ENCODE data around the gene ADIG.

Gene ADIG

DNA sequence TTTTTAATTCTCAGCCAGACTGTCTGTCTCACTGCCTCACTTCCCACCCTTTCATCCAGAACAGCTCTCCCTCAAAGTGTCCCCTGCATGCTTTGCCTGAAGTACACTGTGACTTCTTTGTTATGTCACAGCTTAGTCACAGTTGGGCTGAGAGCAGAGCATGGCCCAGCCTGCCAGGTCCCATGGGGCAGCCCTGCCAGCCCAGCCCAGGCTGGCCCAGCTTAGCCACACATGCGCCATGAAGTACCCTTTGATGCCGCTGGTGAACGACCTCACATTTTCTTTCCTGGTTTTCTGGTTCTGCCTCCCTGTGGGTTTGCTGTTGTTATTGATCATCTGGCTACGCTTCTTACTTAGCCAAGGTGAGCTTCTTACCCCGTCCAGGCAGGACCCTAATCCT is at the start of gene ADIG:
ADIG (plus strand) TSS at position 185 of the 400 bp plus-strand sequence; CDS start at position 239, 54 bp downstream.
- no peak for DNase-seq

DNA sequence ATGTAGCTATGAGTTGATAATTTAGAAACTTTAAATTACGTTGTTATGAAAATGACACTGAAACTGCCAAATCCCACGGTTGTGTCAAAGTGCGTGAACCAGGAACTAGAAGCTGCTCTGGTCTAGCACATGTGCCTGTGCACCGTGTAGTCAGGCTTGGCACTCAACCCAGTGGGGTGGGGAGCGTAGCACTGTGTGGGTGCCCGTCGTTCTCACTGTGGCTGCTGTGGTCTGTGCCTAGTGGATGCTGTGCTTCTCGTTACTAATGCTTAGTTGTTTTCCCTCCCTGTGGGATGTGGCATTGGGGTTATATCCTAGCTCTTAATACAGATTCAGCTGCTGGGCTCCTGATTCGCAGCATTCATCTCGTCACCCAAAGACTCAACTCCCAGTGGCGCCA is 46.2 kb upstream of the ADIG start:
- no peak for DNase-seq

DNA sequence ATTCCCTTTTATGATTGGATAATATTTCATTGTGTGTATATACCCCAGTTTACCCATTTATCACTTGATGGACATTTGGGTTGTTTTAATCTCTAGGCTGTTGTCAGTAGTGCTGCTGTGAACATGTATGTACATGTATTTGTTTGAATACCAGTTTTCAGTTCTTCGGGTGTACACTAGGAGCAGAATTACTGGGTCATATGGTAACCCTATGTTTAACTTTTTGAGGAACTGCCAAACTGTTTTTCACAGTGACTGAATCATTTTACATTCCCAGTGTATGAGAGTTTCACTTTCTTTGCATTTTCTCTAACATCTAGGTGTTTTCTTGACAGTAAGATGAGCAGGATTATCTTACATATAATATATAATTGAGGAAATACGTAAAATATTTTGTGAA is 44.7 kb upstream of the ADIG start:
- no peak for DNase-seq

DNA sequence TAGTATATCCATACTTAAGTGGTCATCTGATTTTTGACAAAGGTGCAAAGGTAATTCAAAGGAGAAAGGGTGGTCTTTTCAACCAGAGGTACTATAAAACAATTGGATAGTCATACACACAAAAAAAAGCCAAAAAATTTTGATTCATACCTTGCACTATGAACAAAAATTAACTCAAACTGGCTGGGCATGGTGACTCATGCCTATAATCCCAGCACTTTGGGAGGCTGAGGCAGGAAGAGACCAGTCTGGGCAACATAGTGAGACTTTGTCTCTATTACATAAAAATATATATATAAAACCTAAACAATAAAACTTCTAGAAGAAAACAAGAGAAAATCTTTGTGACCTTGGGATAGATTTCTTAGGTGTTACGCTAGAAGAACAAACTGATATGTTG is 43.8 kb upstream of the ADIG start:
- DNase-seq = no peak

DNA sequence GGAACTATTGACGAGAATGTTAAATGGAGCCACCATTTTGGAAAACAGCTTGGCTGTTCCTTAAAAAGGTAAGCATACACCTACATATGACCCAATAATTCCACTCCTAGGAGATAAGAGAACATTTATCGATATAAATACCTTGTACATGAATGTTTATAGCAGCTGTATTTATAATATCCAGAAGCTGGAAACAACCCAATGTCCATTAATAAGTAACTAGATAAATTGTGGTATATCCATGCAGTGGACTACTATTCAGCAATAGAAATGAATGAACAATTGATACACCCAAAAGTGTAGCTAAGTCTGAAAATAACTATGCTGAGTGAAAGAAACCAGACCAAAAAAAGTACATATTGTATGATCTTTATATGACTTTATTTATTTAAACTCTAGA is 42.2 kb upstream of the ADIG start:
- DNase-seq = no peak

DNA sequence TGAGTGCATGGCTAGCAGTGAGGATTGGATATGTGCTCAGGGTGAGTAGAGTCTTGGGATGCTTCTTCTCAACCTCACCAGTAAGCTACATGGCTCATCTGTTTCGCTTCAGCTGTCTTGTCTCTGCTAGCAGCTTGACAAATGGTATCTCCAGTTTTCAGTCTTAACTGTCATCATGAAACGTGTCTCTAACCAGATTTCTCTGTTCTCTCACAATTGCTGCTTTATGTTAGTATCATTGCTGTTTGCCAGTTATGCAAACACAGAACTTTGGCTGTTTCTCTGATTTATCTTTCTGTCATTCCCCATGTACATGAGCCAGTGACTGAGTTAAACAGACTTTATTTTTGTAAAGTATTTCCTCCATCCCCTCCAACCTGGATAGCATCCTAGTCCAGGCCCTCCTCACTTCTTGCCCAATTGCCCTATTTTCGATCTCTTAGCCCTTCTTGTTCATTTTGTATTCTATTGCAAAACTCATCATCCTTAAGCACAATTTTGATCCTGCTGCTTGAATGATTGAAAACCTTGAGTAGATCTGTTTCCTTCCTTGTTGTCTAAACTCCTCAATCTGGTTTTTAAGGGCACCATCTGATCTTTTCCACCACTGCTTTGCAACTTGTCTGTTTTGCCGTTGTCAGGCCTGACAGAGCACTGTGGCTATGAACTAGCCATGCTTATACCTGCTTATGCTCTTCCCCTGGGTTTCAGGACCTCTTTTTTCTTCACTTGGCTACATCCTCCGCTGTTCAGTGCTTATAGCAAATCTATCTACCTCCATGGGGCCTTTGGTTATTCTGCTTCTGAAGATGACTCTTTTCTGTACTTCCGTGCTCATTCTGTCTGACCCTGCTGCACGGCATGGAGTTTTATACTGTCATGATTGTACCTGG is 37.7 kb upstream of the ADIG start:
- DNase-seq = no peak

DNA sequence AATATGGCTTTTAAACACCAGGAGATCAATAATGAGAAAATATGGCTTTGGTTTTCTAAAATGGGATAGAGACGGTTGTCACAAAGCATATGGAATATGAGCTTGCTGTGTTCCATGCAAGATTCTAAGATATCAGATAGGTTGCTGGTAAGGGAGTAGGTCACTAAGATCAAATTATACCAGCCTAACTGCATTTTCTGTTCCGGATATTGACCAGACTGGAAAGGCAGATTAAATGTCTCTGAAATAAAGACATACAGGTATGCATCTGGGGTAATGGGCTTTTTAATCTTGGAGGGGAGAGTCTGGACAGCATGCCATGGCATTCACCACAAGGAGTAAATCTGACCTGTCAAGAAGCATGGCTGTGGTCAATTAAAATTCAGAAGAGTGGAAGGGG is 35.2 kb upstream of the ADIG start:
- DNase-seq = no peak

DNA sequence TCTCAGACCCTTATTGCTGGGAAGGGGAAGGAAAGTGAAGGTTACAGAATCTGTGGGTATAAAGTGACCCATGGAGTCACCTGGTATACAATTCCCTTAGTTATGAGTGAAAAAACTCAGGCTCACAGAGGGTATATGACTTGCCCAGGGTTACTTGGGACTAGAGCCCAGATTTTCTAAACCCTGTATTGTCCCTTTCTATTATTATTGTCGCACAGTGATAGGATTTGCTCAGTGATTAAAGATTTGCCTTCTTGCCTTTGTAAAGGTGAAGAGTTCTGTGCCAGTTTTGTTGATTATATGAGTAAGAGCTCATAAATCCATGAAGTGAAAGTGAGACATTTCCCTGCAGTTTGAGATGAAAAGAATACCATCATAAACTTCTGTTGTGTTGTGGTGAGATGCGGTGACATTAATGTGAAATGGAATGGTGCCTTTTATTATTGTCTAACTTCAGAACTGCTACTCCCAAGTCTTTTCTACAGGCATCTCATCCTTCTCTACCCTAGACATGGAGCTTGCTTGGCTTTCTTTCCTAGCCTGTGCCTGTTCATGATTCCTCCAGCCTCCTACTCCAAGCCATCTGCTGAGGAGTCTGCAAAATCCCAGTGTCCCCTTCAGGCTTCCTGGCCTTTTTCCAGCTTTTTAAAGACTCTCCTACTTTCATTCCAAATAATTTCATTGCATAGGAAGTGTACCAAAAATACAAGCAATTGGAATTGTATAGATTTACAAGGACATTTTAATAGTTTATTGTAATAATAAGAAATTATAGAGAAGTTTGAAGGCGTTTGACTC is 33.5 kb upstream of the ADIG start:
- DNase-seq = no peak

DNA sequence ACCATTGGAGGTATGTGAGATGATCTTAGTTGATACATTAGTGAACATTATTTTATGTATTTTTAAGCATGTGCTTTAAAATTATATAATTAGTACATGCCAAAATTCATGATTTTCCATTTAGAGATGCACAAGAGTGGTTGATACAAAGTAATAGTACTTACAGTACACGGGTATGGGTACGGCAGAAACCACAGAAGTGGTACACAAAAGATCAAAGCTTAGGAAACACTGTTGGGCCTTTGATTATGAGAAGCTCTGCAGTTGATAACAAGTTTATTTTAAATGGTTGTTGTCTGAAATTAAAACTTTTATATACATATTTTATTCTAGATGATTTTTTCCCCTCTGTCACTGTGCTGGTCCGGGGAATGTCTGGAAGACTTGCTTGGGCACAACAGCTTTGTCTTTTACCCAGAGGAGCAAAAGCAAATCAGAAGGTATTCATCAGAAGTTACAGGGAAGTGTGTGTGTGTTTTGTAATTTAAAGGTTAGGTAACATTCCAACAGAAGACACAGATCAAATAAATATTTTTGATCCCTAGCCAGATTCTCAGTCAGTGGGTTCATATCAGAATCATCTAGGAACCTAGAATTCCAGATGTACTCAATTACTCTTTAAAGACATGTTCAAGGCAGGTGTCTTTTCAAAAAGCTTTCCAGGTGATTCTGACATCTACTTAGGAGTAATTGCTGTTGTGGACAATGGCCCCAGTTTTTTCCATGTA is 32.5 kb upstream of the ADIG start:
- no peak for DNase-seq

DNA sequence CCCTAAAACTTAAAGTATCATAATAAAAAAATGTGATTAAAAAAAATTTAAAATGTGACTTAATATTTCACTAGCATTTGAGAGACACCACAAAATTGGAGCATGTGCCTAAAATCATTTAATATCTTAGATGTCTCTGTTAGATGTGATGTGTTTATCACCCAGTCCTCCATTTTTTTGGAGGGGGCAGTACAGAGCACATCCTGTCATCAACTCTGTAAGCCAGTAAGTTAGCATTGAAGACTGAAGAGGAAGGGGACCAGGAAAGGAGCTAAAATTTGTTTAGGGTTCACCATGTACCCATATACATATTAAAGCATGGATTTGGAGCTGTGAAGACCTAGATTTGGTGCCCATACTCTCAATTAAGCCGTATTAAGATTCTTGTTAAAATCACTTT is 30.7 kb upstream of the ADIG start:
- no peak for DNase-seq

DNA sequence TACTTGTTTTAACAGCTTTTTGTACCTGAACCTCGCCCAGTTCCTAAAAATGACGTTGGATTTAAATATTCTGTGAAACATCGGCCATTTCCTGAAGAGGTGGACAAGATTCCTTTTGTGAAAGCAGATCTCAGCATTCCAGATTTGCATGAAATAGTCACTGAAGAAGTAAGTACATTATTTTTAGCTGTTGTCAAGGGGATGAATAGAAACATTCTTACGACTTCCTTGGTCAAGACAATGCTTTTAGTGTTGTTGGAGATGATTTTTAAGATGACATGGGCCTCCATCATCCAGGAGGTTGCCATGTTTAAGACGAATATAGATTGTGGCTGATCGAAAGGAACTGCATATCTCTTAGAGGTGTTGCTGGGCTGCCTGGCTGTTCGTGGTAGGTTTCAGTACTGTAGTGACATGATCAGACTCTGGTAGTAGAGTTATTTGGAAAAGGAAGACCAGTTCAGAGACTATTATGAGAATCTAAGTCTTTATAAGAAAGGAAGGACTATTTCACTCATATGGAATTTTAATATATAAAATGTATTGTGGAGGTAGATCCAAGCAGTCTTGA is 29.9 kb upstream of the ADIG start:
- no peak for DNase-seq

DNA sequence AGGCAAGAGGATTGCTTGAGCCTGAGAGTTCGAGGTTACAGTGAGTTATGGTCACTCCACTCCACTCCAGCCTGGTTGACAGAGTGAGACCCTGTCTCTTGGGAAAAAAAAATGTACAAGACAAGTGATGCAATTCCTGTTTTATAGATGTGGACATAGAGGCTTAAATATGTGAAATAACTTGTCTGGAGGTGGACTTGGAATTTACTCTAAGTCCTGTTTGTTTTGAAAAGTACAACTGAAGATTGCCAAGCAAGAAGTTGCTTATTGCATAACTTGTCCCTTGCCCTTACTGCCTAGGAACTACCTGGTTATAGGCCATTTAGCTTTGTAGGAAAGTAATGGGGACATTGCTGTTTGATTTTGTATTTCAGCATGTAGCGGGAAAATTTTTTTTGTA is 26.0 kb upstream of the ADIG start:
- DNase-seq = no peak

DNA sequence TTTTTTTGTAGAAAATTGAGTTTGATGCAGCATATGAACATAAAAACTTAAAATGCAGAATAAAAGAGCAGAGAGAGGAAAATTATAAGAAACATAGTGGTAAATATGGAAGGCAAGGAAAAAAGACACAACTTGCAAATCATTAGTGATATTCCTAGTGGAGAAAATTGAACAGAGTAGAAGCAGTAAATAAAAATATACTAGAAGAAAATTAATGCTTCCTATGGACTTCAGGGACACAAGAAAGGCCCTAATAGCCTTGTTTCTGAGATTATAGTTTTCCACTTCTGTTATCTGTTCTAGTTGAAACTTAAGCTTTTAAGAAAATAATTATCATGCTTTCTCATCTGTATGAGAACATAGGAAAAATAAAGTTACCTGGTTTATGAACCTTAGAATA is 25.6 kb upstream of the ADIG start:
- no peak for DNase-seq

DNA sequence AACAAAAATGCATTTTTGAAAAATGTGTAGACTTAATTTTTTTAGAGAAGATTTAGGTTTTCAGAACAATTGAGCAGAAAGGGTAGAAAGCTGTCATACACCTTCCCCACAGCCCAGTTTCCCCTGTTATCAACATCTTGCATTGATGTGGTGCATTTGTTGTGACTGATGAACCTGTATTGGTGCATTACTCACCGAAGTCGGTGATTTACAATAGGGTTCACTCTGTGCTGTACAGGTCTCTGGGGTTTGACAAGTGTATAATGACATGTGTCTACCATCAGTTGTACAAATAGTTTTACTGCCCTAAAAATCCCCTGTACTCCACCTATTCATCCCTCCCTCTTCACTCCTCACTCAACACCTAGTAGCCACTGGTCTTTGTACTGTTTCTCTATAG is 23.8 kb upstream of the ADIG start:
- no peak for DNase-seq

DNA sequence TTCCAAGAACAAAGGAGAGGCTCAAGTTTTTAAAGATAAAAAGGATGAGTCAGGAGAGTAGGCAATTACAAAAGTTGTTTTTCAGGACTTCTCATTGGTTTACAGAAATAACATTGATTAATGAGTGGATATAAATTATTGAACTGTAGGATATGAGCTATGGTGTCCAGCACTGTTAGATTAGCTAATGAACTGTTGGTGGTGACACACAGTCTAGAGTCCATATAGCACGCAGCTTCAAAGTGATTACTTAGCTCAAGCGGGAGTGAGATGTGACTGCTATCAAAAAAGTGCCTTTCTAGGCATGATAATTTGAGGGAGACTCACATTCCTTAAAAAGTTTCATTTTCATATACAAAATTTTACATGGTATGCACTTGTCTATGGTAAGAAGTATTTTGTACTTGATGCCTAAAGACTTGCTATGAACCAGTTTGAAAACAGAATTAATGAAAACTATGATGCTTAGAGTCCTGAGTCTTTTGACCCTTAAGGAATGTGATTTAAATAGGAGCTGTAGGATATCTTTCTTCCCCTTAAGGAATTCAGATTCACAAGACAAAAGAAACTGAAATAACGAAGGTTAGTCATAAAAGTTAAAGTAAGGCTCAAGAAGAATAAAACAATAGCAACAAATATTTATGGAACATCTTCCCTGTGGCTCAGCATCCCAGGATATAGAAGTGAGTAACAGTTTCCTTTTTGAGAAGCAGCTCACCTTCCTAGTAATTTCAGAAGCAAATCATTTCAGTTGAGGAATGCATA is 22.2 kb upstream of the ADIG start:
- DNase-seq = no peak

DNA sequence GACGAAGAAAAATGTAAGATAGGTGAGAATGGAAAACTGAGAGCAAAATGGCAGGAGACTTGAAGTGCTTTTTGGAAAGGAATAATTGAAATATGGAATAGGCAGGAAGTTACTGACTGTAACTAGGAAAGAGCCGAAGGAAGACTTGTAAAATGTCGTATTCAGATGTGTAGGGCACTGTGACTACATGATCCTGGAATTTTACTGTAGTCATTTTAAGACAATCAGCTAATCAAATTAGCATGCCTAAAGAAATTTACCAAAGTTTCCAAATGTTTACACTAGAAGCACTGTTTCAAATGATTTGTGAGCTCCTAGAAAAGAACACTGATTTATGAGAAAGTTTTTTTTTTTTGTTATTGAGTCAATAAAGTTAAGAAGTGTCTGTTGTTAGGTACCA is 21.2 kb upstream of the ADIG start:
- no peak for DNase-seq

DNA sequence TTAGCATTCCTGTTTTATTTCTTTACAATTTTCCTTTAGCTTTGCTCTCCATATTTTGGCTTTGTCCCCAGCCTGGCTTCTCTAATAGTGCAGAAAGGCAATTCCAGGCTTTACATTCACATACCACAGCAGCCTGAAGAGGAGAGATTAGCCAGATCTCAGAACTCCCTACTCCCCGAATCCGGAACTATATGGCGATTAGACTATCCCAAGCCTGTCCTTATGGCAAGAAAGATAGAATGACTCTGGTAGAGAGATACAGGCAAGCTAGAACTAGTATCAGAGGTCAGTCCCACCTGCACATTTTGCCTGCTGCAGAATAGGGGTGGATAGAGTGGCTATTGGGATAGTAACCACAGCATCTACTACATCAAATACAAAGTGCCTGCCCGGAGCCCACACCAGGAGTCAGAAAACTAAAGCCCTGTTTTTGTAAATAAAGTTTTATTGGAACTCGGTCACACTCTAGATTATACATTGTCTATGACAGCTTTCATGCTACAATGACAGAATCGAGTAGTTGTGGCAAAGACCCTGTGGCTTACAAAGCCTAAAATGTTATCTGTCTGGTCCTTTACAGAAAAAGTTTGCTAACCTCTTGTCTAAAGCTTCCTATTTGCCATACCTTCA is 17.1 kb upstream of the ADIG start:
- DNase-seq = no peak

DNA sequence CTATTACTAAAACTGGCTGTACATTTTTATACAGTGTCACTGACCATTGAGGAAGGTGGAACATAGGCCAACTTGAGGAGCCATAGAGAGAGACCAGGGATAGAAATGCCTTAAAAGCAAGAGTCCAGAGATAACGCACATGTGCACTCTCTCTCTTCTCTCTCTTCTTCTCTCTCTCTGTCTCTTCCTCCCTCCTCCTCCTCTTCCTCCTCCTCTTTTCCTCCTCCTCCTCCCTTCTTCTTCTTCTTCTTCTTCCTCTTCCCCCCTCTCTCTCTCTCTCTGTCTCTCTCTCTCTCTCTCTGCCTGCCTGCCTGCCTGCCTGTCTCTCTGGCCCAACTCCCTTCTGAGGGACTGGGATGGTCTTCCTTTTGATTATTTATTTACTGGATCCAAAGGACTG is 16.3 kb upstream of the ADIG start:
- DNase-seq = no peak

DNA sequence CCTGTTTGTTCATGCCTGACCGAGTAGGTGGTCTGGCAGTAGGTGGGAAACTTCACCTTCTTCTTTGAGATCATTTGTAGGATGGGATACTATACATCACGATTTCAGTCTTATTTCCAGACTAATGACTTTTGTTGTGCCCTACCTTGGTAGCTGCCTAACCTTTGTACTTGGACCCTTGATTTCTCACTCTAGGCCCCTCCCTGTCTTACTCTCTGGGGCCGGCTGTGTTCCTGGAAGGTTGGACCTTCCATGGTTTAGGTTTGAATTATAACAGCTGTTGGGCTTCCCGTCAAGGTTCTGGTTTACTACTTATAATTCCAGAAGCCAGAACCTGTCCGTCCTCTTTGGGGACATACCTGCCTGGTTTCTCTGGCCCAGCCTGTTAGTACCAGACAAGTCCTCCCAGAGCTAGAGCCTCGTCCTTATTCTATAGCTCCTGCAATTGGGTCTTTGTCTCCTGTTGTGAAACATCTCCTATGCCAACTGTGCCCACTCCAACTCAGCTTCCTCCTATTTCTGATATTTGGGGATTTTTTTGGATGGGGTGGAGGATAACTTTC is 14.9 kb upstream of the ADIG start:
- no peak for DNase-seq

DNA sequence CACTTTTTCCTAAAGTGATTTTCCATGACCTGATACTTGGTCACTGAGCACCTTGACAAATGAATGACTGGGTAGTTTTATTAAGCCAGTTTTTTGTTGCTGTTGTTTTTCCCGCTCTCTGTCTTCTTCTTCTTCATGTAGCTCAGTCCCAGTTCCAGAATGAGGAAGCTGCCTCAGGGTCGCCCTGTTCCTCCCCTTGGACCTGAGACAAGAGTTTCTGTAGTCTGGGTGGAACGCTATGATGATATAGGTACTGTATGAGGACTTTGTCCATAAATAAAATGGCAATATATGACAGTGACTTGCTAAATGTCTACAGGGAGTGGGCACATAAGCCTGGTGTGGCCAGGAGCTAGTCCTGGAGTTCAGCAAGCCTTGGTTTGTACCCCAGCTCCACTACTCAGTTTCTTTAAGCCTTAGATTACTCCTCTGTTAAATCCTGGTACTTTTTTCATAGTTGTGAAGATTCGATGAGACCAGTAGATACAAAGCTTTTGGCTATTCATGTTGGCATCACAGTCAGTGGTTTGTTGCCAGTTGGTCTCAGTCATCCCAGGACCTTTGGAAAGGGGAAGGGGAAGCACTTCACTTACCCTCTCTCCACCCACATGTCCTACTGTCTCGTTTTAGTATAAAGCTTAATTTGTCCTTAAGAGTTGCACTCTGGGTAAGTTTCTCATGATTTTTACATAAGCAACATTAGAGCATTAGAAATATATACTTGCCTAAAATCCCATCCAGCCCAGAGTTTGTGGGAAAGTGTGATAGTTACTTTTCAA is 11.1 kb upstream of the ADIG start:
- DNase-seq = no peak

DNA sequence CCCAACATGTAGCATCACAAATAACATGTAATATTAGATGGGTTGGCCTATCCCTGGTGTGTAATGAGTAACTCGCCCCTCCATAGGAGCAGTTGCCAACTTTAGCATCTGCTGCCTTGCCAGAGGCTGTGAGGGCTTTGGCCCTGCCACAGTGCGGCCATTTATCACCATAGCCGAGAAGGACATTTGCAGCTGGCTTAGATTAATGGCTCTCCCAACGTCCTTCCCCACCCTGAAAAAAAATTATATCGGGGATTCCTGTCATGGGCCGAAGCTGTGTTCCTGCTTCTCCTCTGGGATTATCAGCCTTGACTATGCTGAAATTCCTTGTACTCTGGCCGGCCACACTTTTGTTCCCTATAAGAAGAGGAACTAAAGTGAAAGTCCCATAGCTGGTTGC is 7.6 kb upstream of the ADIG start:
- DNase-seq = peak; percentile 68

All from right hindlimb (tissue), 1 donor.